CD4-positive, CD25-positive, alpha-beta regulatory T cell (primary cell): Measurements from ENCODE around the gene IGFBP4. TPM values are rescaled to one million over a fixed set of nuclear protein-coding genes. Genes with fewer than 3 reads are reported as not detected.

Source experiments
- ATAC-seq, 2 donors: fragments of 150-1000 bp; cut with Tn5 transposase; one replicate each; pipeline ENCODE4 v1.10.0; 2021; ENCODE audit warnings: low read depth in 2 of 2, moderate number of reproducible peaks in 2 of 2, moderate library complexity in 1 of 2
- DNase-seq, 3 donors: peaks; one replicate each; pipeline versions ENCODE4 v3.0.0 to v3.0.0-alpha.2; 2012 to 2022; ENCODE audit warnings: mixed read lengths in 1 of 3
- H3K27ac ChIP-seq: one replicate; pipeline ENCODE4 v1.7.0; 2013; ENCODE audit warnings: mild to moderate bottlenecking, low read length; ENCODE audit not compliant: insufficient read depth, poor library complexity, severe bottlenecking
- H3K27me3 ChIP-seq: one replicate; pipeline ENCODE4 v1.7.0; 2013; ENCODE audit warnings: low read length; ENCODE audit not compliant: control insufficient read depth, insufficient read depth
- H3K36me3 ChIP-seq: one replicate; pipeline ENCODE4 v1.7.0; 2013; ENCODE audit warnings: mild to moderate bottlenecking, low read length, moderate library complexity; ENCODE audit not compliant: control insufficient read depth, insufficient read depth
- H3K4me1 ChIP-seq: 2 replicates; pipeline ENCODE4 v1.7.0; 2013; ENCODE audit warnings: mild to moderate bottlenecking, low read length; ENCODE audit not compliant: insufficient read depth, control insufficient read depth, poor library complexity, severe bottlenecking
- H3K4me3 ChIP-seq: one replicate; pipeline ENCODE4 v1.7.0; 2013; ENCODE audit warnings: low read depth, mild to moderate bottlenecking, low read length, moderate library complexity
- H3K9me3 ChIP-seq, 2 experiments: 1 replicate in 1 of 2; 2 replicates in 1 of 2; pipeline ENCODE4 v1.7.0; 2013; ENCODE audit warnings: low read length in 2 of 2, mild to moderate bottlenecking in 1 of 2, moderate library complexity in 1 of 2; ENCODE audit not compliant: control insufficient read depth in 2 of 2
- H3K27ac Mint-ChIP-seq, 3 donors: one replicate each; pipeline ENCODE4 v1.8.0; 2020 to 2022; ENCODE audit warnings: mild to moderate bottlenecking in 3 of 3, mixed read lengths in 3 of 3, moderate library complexity in 2 of 3
- H3K27me3 Mint-ChIP-seq: one replicate; pipeline ENCODE4 v1.8.0; 2022; ENCODE audit warnings: mild to moderate bottlenecking, mixed read lengths
- H3K36me3 Mint-ChIP-seq: one replicate; pipeline ENCODE4 v1.8.0; 2020; ENCODE audit warnings: mixed read lengths
- H3K4me1 Mint-ChIP-seq, 4 donors: one replicate each; pipeline ENCODE4 v1.8.0; 2020 to 2022; ENCODE audit warnings: mixed read lengths in 4 of 4, mild to moderate bottlenecking in 1 of 4
- H3K4me3 Mint-ChIP-seq, 4 donors: one replicate each; pipeline ENCODE4 v1.8.0; 2020 to 2022; ENCODE audit warnings: mild to moderate bottlenecking in 4 of 4, mixed read lengths in 4 of 4, moderate library complexity in 3 of 4
- H3K9me3 Mint-ChIP-seq, 7 donors: one replicate each; pipeline ENCODE4 v1.8.0; 2020 to 2022; ENCODE audit warnings: mixed read lengths in 7 of 7, mild to moderate bottlenecking in 3 of 7, moderate library complexity in 2 of 7
- polyA plus RNA-seq, 4 donors: library from polyadenylated mRNA; unstranded; fragments of 300-500 nt; fragmentation: Illumina TruSeq; gene quantifications; one replicate each; pipeline ENCODE4 v1.2.3, GENCODE V29; 2021
- total RNA-seq: library from RNA; stranded (reverse); gene quantifications from one replicate; pipeline ENCODE4 v1.2.3, GENCODE V29; 2022

IGFBP4 gene
- total and polyA plus RNA-seq, 5 donors from 2014 or later: 0.63 to 3.7 (median 1.2) TPM

- DNase-seq (no peak), ATAC-seq (no peak)
- Histone ChIP-seq H3K36me3 (no peaks in the 10 kb centered on the region), H3K4me1 (no peaks in the 10 kb centered on the region), H3K9me3 (no peaks in the 10 kb centered on the region), H3K27me3 (no peaks in the 10 kb centered on the region), H3K4me3 (no peak overlapping the region), H3K27ac (no peak overlapping the region)
- Mint-ChIP-seq H3K36me3 (no peaks in the 10 kb centered on the region), H3K4me1 (peaks cover 0 to 9% (median 5%) of the 10 kb centered on the region in 4 donors), H3K27ac (peak overlapping the region in 1 of 3 donors; percentile 52), H3K4me3 (no peak overlapping the region), H3K9me3 (peaks cover 0 to 1% (median 0%) of the 10 kb centered on the region in 7 donors), H3K27me3 (peaks cover 9% of the 10 kb centered on the region)
Observed at GRCh38 chr17:40452216-40452787, 9.1 kb downstream of the IGFBP4 start.

GRCh38 chr17:40452921-40453378 lies 9.7 kb downstream of the IGFBP4 start:
- Histone ChIP-seq H3K4me1 (no peaks in the 10 kb centered on the region), H3K27me3 (no peaks in the 10 kb centered on the region), H3K9me3 (no peaks in the 10 kb centered on the region), H3K36me3 (no peaks in the 10 kb centered on the region), H3K27ac (no peak overlapping the region), H3K4me3 (no peak overlapping the region)
- no peaks in the 10 kb centered on the region for H3K36me3 Mint-ChIP-seq
- no peaks in the 10 kb centered on the region for H3K9me3 Mint-ChIP-seq
- H3K4me3 Mint-ChIP-seq: no peak overlapping the region
- peaks cover 2% of the 10 kb centered on the region for H3K27me3 Mint-ChIP-seq
- H3K4me1 Mint-ChIP-seq: peaks cover 0 to 4% (median 0%) of the 10 kb centered on the region in 4 donors
- no peak overlapping the region for H3K27ac Mint-ChIP-seq
- DNase-seq: no peak
- ATAC-seq: no peak

- no peak for ATAC-seq
- peak overlapping the region in 1 of 3 donors; percentile 48 for H3K27ac Mint-ChIP-seq
- no peaks in the 10 kb centered on the region for H3K36me3 Mint-ChIP-seq
Observed at GRCh38 chr17:40453881-40454612, 10.8 kb downstream of the IGFBP4 start.

GRCh38 chr17:40454613-40454995 lies 11.4 kb downstream of the IGFBP4 start:
- Histone ChIP-seq H3K9me3 (no peaks in the 10 kb centered on the region), H3K4me3 (no peak overlapping the region), H3K4me1 (no peaks in the 10 kb centered on the region), H3K36me3 (no peaks in the 10 kb centered on the region), H3K27ac (no peak overlapping the region), H3K27me3 (no peaks in the 10 kb centered on the region)
- Mint-ChIP-seq H3K27me3 (no peaks in the 10 kb centered on the region), H3K27ac (no peak overlapping the region), H3K36me3 (no peaks in the 10 kb centered on the region), H3K4me3 (no peak overlapping the region), H3K9me3 (no peaks in the 10 kb centered on the region), H3K4me1 (no peaks in the 10 kb centered on the region)
- DNase-seq (no peak), ATAC-seq (no peak)

More at GRCh38 chr17:40453881-40454612, 10.8 kb downstream of the IGFBP4 start:
- Mint-ChIP-seq H3K9me3 (no peaks in the 10 kb centered on the region), H3K4me3 (no peak overlapping the region), H3K27me3 (no peaks in the 10 kb centered on the region), H3K4me1 (no peaks in the 10 kb centered on the region)
- Histone ChIP-seq H3K27ac (no peak overlapping the region), H3K36me3 (no peaks in the 10 kb centered on the region), H3K4me3 (no peak overlapping the region), H3K4me1 (no peaks in the 10 kb centered on the region), H3K9me3 (no peaks in the 10 kb centered on the region), H3K27me3 (no peaks in the 10 kb centered on the region)
- DNase-seq: no peak

- H3K4me1 Mint-ChIP-seq: no peaks in the 10 kb centered on the region
- H3K9me3 Mint-ChIP-seq: no peaks in the 10 kb centered on the region
Observed at GRCh38 chr17:40456396-40456951, 13.2 kb downstream of the IGFBP4 start.

GRCh38 chr17:40457369-40457768 lies 14.1 kb downstream of the IGFBP4 start:
- no peaks in the 10 kb centered on the region for H3K27me3 ChIP-seq
- DNase-seq: no peak
- H3K27ac ChIP-seq: no peak overlapping the region
- H3K9me3 ChIP-seq: no peaks in the 10 kb centered on the region
- ATAC-seq: no peak
- Mint-ChIP-seq H3K27ac (peak overlapping the region in 1 of 3 donors; percentile 23), H3K9me3 (no peaks in the 10 kb centered on the region), H3K4me3 (no peak overlapping the region), H3K4me1 (no peaks in the 10 kb centered on the region), H3K27me3 (peaks cover 2% of the 10 kb centered on the region), H3K36me3 (no peaks in the 10 kb centered on the region)
- no peaks in the 10 kb centered on the region for H3K36me3 ChIP-seq
- H3K4me1 ChIP-seq: no peaks in the 10 kb centered on the region
- no peak overlapping the region for H3K4me3 ChIP-seq

More at GRCh38 chr17:40456396-40456951, 13.2 kb downstream of the IGFBP4 start:
- no peaks in the 10 kb centered on the region for H3K36me3 Mint-ChIP-seq
- DNase-seq (no peak), ATAC-seq (no peak)
- no peaks in the 10 kb centered on the region for H3K36me3 ChIP-seq
- no peaks in the 10 kb centered on the region for H3K9me3 ChIP-seq
- H3K4me3 ChIP-seq: no peak overlapping the region
- H3K27me3 ChIP-seq: no peaks in the 10 kb centered on the region
- no peak overlapping the region for H3K27ac Mint-ChIP-seq
- H3K27ac ChIP-seq: no peak overlapping the region
- no peaks in the 10 kb centered on the region for H3K4me1 ChIP-seq
- H3K27me3 Mint-ChIP-seq: no peaks in the 10 kb centered on the region
- H3K4me3 Mint-ChIP-seq: no peak overlapping the region

- Histone ChIP-seq H3K4me1 (no peaks in the 10 kb centered on the region), H3K27me3 (no peaks in the 10 kb centered on the region), H3K9me3 (no peaks in the 10 kb centered on the region), H3K36me3 (no peaks in the 10 kb centered on the region), H3K4me3 (no peak overlapping the region), H3K27ac (no peak overlapping the region)
- H3K27ac Mint-ChIP-seq: peak overlapping the region in 2 of 3 donors; percentile 12 to 23
- no peaks in the 10 kb centered on the region for H3K9me3 Mint-ChIP-seq
- H3K27me3 Mint-ChIP-seq: peaks cover 5% of the 10 kb centered on the region
- DNase-seq: no peak
- no peak overlapping the region for H3K4me3 Mint-ChIP-seq
- ATAC-seq: no peak
- H3K36me3 Mint-ChIP-seq: no peaks in the 10 kb centered on the region
- no peaks in the 10 kb centered on the region for H3K4me1 Mint-ChIP-seq
Observed at GRCh38 chr17:40457964-40458791, 14.9 kb downstream of the IGFBP4 start.
